B cell (primary cell): ENCODE results near the gene ANAPC13. TPM values are rescaled to one million over a fixed set of nuclear protein-coding genes. Genes with fewer than 3 reads are reported as not detected.

Experiments used
- ATAC-seq: fragments of 200-7000 bp; cut with Tn5 transposase; one replicate; pipeline ENCODE4 v1.10.0; 2021; ENCODE audit warnings: low read depth, mild to moderate bottlenecking, moderate number of reproducible peaks, moderate library complexity
- CTCF ChIA-PET: fragments of 350-600 bp; sonication (Branson Sonifier 250); formaldehyde crosslinking; loops from one replicate; lab custom pipeline; 2021; ENCODE audit warnings: antibody characterized with exemption, inconsistent platforms; lab: Charles Lee
- POLR2A ChIA-PET: fragments of 350-600 bp; sonication (Branson Sonifier 250); formaldehyde crosslinking; loops from one replicate; lab custom pipeline; 2021; ENCODE audit warnings: antibody characterized with exemption; lab: Charles Lee
- DNase-seq: peaks from one replicate; pipeline ENCODE4 v3.0.0; 2013
- H2AFZ ChIP-seq: 2 replicates; pipeline ENCODE4 v1.6.1; 2012; ENCODE audit warnings: mild to moderate bottlenecking, low read depth, low read length; ENCODE audit not compliant: insufficient read depth, poor library complexity, severe bottlenecking
- H3K27ac ChIP-seq, 2 donors: 1 replicate in 1 of 2; 2 replicates in 1 of 2; pipeline ENCODE4 v1.5.1; 2012 to 2013; ENCODE audit warnings: low read length in 2 of 2, mild to moderate bottlenecking in 2 of 2, moderate library complexity in 1 of 2
- H3K27me3 ChIP-seq, 4 experiments: fragments of 200-600 bp in 1 of 4; sonication (generic) in 1 of 4; replicated peaks in 1 of 4; 1 replicate in 2 of 4; 2 replicates in 2 of 4; pipeline versions ENCODE4 v1.6.1 to v1.7.0; 2013 to 2016; ENCODE audit warnings: low read length in 3 of 4, mild to moderate bottlenecking in 2 of 4, mixed read lengths in 1 of 4, moderate library complexity in 1 of 4; ENCODE audit not compliant: insufficient read depth in 4 of 4, control insufficient read depth in 3 of 4; ENCODE audit errors: control extremely low read depth in 1 of 4
- H3K36me3 ChIP-seq, 2 experiments: replicated peaks in 1 of 2; 1 replicate in 1 of 2; 2 replicates in 1 of 2; pipeline versions ENCODE4 v1.6.1 to v1.7.1; 2013; ENCODE audit warnings: low read length in 1 of 2; ENCODE audit not compliant: insufficient read depth in 2 of 2, control insufficient read depth in 1 of 2; ENCODE audit errors: control extremely low read depth in 1 of 2, extremely low read depth in 1 of 2
- H3K4me1 ChIP-seq, 2 donors: fragments of 200-600 bp in 1 of 2; sonication (generic) in 1 of 2; 1 replicate in 1 of 2; 2 replicates in 1 of 2; pipeline versions ENCODE4 v1.5.1 to v1.6.1; 2013 to 2017; ENCODE audit warnings: low read length in 2 of 2; ENCODE audit not compliant: control insufficient read depth in 2 of 2, insufficient read depth in 2 of 2
- H3K4me2 ChIP-seq: replicated peaks from 2 replicates; pipeline ENCODE3; 2012; ENCODE audit warnings: mild to moderate bottlenecking, low read depth, low read length; ENCODE audit not compliant: poor library complexity, severe bottlenecking
- H3K4me3 ChIP-seq, 5 experiments: fragments of 200-600 bp in 1 of 5; sonication (generic) in 1 of 5; 1 replicate in 3 of 5; 2 replicates in 2 of 5; pipeline versions ENCODE4 v1.5.1 to v1.7.0; 2011 to 2016; ENCODE audit warnings: low read length in 4 of 5, mild to moderate bottlenecking in 4 of 5, low read depth in 2 of 5, control low read depth in 1 of 5, moderate library complexity in 1 of 5; ENCODE audit not compliant: insufficient read depth in 1 of 5; ENCODE audit errors: control extremely low read depth in 1 of 5, extremely low read depth in 1 of 5
- H3K79me2 ChIP-seq: fragments of 200-600 bp; sonication (generic); one replicate; pipeline ENCODE4 v1.6.0; 2016; ENCODE audit warnings: low read length; ENCODE audit not compliant: control insufficient read depth, insufficient read depth
- H3K9ac ChIP-seq: fragments of 200-600 bp; sonication (generic); 2 replicates; pipeline ENCODE4 v1.6.1; 2017; ENCODE audit warnings: mild to moderate bottlenecking, low read length, moderate library complexity
- H3K9me3 ChIP-seq, 3 donors: one replicate each; pipeline versions ENCODE4 v1.6.1 to v1.7.1; 2013; ENCODE audit warnings: low read length in 2 of 3; ENCODE audit not compliant: control insufficient read depth in 2 of 3, insufficient read depth in 1 of 3; ENCODE audit errors: control extremely low read depth in 1 of 3
- H4K20me1 ChIP-seq: 2 replicates; pipeline ENCODE4 v1.6.0; 2012; ENCODE audit warnings: mild to moderate bottlenecking, low read length; ENCODE audit not compliant: insufficient read depth, control insufficient read depth, poor library complexity, severe bottlenecking
- H3K27ac Mint-ChIP-seq: one replicate; pipeline ENCODE4 v1.8.0; 2021; ENCODE audit warnings: mixed read lengths
- H3K27me3 Mint-ChIP-seq: one replicate; pipeline ENCODE4 v1.8.0; 2021; ENCODE audit warnings: mixed read lengths
- H3K4me1 Mint-ChIP-seq: one replicate; pipeline ENCODE4 v1.8.0; 2021; ENCODE audit warnings: mixed read lengths
- H3K4me3 Mint-ChIP-seq: one replicate; pipeline ENCODE4 v1.8.0; 2021; ENCODE audit warnings: mixed read lengths
- H3K9me3 Mint-ChIP-seq: one replicate; pipeline ENCODE4 v1.8.0; 2022; ENCODE audit warnings: mixed read lengths; ENCODE audit not compliant: insufficient read depth
- EZH2 ChIP-seq: IDR thresholded peaks from 2 replicates; pipeline ENCODE4 v1.6.1; 2012; ENCODE audit warnings: borderline replicate concordance, low read depth, mild to moderate bottlenecking, moderate library complexity, low read length; ENCODE audit not compliant: insufficient read depth, poor library complexity, severe bottlenecking
- WGBS: methylation state at CpG from one replicate; pipeline ENCODE4 v1.1.5; 2013; ENCODE audit warnings: missing lambda C conversion rate; ENCODE audit not compliant: insufficient coverage; 5-methylcytosine and 5-hydroxymethylcytosine counted together
- intact Hi-C: fragments of 100-400 bp; cut with micrococcal nuclease; formaldehyde crosslinking; loops from one replicate; pipeline ENCODE4 v1.10.0; 2022
- polyA plus RNA-seq: library from polyadenylated mRNA; depleted of rRNA; stranded (reverse); fragments of >200 nt; gene quantifications from 2 replicates; pipeline ENCODE4 v1.2.3, GENCODE V29; 2012
- total RNA-seq, 2 donors: library from RNA; stranded (reverse); fragments of 120-200 nt in 1 of 2; gene quantifications; 1 replicate in 1 of 2; 2 replicates in 1 of 2; pipeline versions ENCODE4 v1.2.3 to v1.2.4, GENCODE V29; 2013 to 2022
- TF ChIP-seq, protein P1 (sequence below): fragments of 200-600 bp; IDR thresholded peaks from one replicate; pipeline ENCODE4 v1.8.0; 2022; ENCODE audit warnings: antibody characterized with exemption, mild to moderate bottlenecking

Gene ANAPC13
- total and polyA plus RNA-seq, 2 donors (not counting 1 experiment from before 2014, with no cell fraction given), result 13.0 to 29.3 TPM

DNA sequence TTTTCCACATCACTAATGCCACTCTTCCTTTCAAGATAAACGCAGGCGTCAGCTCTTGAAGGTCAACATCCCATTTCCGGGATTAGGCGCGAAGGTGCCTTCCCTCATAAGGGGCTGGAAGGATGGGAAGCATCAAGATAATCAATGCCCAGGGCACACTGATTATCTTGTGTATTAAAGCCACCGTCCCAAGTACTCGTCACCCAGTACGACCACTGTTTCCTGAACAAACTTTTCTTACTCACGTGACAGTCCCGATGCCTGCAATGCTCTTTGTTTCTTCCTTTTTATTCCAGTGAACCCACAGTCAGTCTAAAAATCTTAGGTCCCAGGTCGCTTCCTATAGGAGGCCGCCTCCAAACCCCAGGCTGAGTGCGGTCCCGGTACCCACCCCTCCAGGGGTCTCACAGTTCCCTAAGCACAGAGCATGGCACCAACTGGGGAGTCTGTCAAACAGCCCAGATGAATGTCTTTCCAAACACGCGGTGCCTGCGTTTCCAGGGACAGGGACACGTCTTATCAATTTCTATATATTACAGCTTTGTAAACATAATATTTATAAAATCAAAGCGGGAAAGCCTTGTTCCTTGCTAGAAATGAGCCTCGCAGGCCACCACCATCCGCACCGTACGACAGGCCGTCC lies 589 bp downstream of the ANAPC13 start:
- peaks cover 23 to 40% of the 10 kb centered on the region in 2 donors for H3K4me1 ChIP-seq
- intact Hi-C loops, result loop anchor here (5.0 kb wide), 3 partner anchors 678 to 1828 kb away; partner anchors contain the start of genes ACAD11, SRPRB and TOPBP1
- ChIA-PET POLR2A (interaction anchor here (0.6 to 1.8 kb wide), 5 partner anchors 12 to 912 kb away, joined by 3 to 11 read pairs (median 4); partner anchors contain the start of genes CDV3 and RYK), CTCF (interaction anchor here (1.5 to 8.9 kb wide), 6 partner anchors 10 to 288 kb away, joined by 4 to 91 read pairs (median 6); partner anchors contain the start of gene RYK)
- H3K27me3 ChIP-seq, result no peaks in the 10 kb centered on the region
- H3K9me3 ChIP-seq, result no peaks in the 10 kb centered on the region
- peak overlapping the region; percentile 89 for H2AFZ ChIP-seq
- H3K27ac ChIP-seq, result peak overlapping the region; percentile 78 to 89
- peak overlapping the region; percentile 74 to 97 (median 95) for H3K4me3 ChIP-seq
- no peaks in the 10 kb centered on the region for H3K27me3 Mint-ChIP-seq
- peaks cover 3 to 29% of the 10 kb centered on the region in 2 experiments for H3K36me3 ChIP-seq
- H3K27ac Mint-ChIP-seq, result peak overlapping the region; percentile 100
- DNase-seq (no peak), ATAC-seq (peak; percentile 4)
- peak overlapping the region; percentile 86 for H3K4me2 ChIP-seq
- H3K9me3 Mint-ChIP-seq, result no peaks in the 10 kb centered on the region
- peak overlapping the region; percentile 100 for H3K4me3 Mint-ChIP-seq
- TF ChIP-seq, protein P1, sequence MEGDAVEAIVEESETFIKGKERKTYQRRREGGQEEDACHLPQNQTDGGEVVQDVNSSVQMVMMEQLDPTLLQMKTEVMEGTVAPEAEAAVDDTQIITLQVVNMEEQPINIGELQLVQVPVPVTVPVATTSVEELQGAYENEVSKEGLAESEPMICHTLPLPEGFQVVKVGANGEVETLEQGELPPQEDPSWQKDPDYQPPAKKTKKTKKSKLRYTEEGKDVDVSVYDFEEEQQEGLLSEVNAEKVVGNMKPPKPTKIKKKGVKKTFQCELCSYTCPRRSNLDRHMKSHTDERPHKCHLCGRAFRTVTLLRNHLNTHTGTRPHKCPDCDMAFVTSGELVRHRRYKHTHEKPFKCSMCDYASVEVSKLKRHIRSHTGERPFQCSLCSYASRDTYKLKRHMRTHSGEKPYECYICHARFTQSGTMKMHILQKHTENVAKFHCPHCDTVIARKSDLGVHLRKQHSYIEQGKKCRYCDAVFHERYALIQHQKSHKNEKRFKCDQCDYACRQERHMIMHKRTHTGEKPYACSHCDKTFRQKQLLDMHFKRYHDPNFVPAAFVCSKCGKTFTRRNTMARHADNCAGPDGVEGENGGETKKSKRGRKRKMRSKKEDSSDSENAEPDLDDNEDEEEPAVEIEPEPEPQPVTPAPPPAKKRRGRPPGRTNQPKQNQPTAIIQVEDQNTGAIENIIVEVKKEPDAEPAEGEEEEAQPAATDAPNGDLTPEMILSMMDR, result no peak
- no peak for TF ChIP-seq EZH2
- peaks cover 43% of the 10 kb centered on the region for H3K79me2 ChIP-seq
- no peaks in the 10 kb centered on the region for H4K20me1 ChIP-seq
- WGBS, result 0% methylated on average over 18 of the region's 24 CpGs
- H3K9ac ChIP-seq, result peak overlapping the region; percentile 94
- peaks cover 45% of the 10 kb centered on the region for H3K4me1 Mint-ChIP-seq
